Heart left ventricle (tissue), 16 donors: Measurements from ENCODE around the gene UST. TPM values are rescaled to one million over a fixed set of nuclear protein-coding genes. Genes with fewer than 3 reads are reported as not detected.

Experiments used
- ATAC-seq, 4 donors: fragments of 200-7000 bp; cut with Tn5 transposase; one replicate each; pipeline ENCODE4 v1.9.1; 2020 to 2022; ENCODE audit warnings: moderate library complexity in 4 of 4, mild to moderate bottlenecking in 3 of 4, moderate number of reproducible peaks in 1 of 4
- DNase-seq, 5 donors: peaks; one replicate each; pipeline ENCODE4 v3.0.0-alpha.2; 2020
- H3K27ac ChIP-seq, 12 donors: fragments of 200-600 bp; sonication (generic) in 4 of 12; one replicate each; pipeline versions ENCODE4 v1.5.0 to v1.8.0; 2016 to 2022; ENCODE audit warnings: mild to moderate bottlenecking in 2 of 12
- H3K27me3 ChIP-seq, 9 donors: fragments of 200-600 bp; sonication (generic) in 2 of 9; one replicate each; pipeline versions ENCODE4 v1.5.1 to v1.8.0; 2016 to 2022; ENCODE audit warnings: mild to moderate bottlenecking in 3 of 9
- H3K36me3 ChIP-seq, 9 donors: fragments of 200-600 bp; sonication (generic) in 2 of 9; one replicate each; pipeline versions ENCODE4 v1.5.0 to v1.8.0; 2018 to 2022; ENCODE audit warnings: mild to moderate bottlenecking in 2 of 9
- H3K4me1 ChIP-seq, 12 donors: fragments of 200-600 bp; sonication (generic) in 4 of 12; one replicate each; pipeline versions ENCODE4 v1.5.0 to v1.8.0; 2016 to 2022; ENCODE audit warnings: mild to moderate bottlenecking in 3 of 12
- H3K4me3 ChIP-seq, 12 donors: fragments of 200-600 bp; sonication (generic) in 4 of 12; one replicate each; pipeline versions ENCODE4 v1.5.0 to v1.8.0; 2017 to 2022; ENCODE audit warnings: mild to moderate bottlenecking in 9 of 12, moderate library complexity in 4 of 12
- H3K9me3 ChIP-seq, 12 donors: fragments of 200-600 bp; sonication (generic) in 4 of 12; one replicate each; pipeline versions ENCODE4 v1.5.0 to v1.8.0; 2016 to 2022; ENCODE audit warnings: mild to moderate bottlenecking in 1 of 12
- CTCF ChIP-seq, 12 donors: fragments of 200-600 bp; sonication (generic) in 4 of 12; IDR thresholded peaks; one replicate each; pipeline versions ENCODE4 v1.5.0 to v1.8.0; 2018 to 2022; ENCODE audit warnings: antibody characterized with exemption in 12 of 12, mild to moderate bottlenecking in 5 of 12
- POLR2A ChIP-seq, 2 donors: fragments of 450-650 bp; IDR thresholded peaks; one replicate each; pipeline ENCODE4 v1.6.1; 2017; ENCODE audit warnings: antibody characterized with exemption in 2 of 2, mild to moderate bottlenecking in 2 of 2, moderate library complexity in 2 of 2
- WGBS, 4 donors: extraction: QIAGEN DNeasy Blood & Tissue Kit in 2 of 4; methylation state at CpG; one replicate each; pipeline versions ENCODE4 v1.1.5 to v1.1.7; 2013 to 2018; 5-methylcytosine and 5-hydroxymethylcytosine counted together
- intact Hi-C, 10 donors: fragments of 100-400 bp; cut with DNase I; formaldehyde crosslinking; loops; one replicate each; pipeline versions ENCODE4 v1.11.1 to v1.14.2; 2022
- long read RNA-seq, 3 donors: library from polyadenylated mRNA; unstranded; transcript quantifications; one replicate each; pipeline ENCODE4 v2.0.0, GENCODE V29; 2020 to 2021
- polyA plus RNA-seq, 2 donors: library from polyadenylated mRNA; stranded (reverse); fragments of 200-250 nt; gene quantifications; one replicate each; pipeline ENCODE4 v1.2.3, GENCODE V29; 2013
- total RNA-seq, 9 donors: library from RNA; depleted of rRNA in 2 of 9; stranded (reverse); fragments of >200 nt in 2 of 9; fragmentation: NEBNext Ultra II Directional in 3 of 9; extraction: Animal tissue kit (Norgen Biotek cat#: 25700) in 3 of 9; gene quantifications; one replicate each; pipeline versions ENCODE4 v1.1.0 to v1.2.4, GENCODE V29; 2016 to 2023
- donor health status: ischemic (EF 13 %, LVEDD 7.1; RV severe dilation, severe dysfunction).
- donor health status: healthy with polysubstance abuse.
- donor health status: DM: no; HTN: yes; CAD: no.
- donor health status: DM: no; HTN: no; CAD: no.
- donor health status: ischemic (EF 25% LVEDD 6.9; RV normal size, moderate dysfunction).
- donor health status: ischemic (EF 25% LVEDD 5.7; RV mildly dilated, moderate dysfunction).
- donor health status: healthy.
- donor health status: DM: yes; HTN: yes; CAD: no.
- donor health status: ischemic (EF 35%, LVEDD 5.7; RV mildly dilated, moderate dysfunction).
- donor health status: nonischemic (EF 11% LVEDD 7.7; RV severe dilation, severe dysfunction).
- donor health status: DM: yes; HTN: yes; CAD: no.
- donor health status: PGD.
- donor health status: ischemic (EF 29% LVEDD 5.4; RV normal size, mild dysfunction).
- donor health status: nonischemic (EF 23%, LVEDD 6.1; RV moderate dilation, normal function).

Gene UST
- total RNA-seq (1 to 10 TPM; 1.5 to 4.5 (median 2.7) TPM), polyA plus RNA-seq (1 to 10 TPM; 1.1 to 5.8 TPM)
- long read RNA-seq, donor 1, partial matches to known transcripts: 0 of 2 reads
- long read RNA-seq, donor 1, other reads (novel, unspliced or antisense): 2 of 2 reads
- long read RNA-seq, donor 2, full-length matches to known transcripts: 1 of 1 reads
- long read RNA-seq, donor 2, partial matches to known transcripts: 0 of 1 reads
- long read RNA-seq, donor 2, other reads (novel, unspliced or antisense): 0 of 1 reads
- long read RNA-seq, donor 3, full-length matches to known transcripts: 3 of 3 reads
- long read RNA-seq, donor 3, partial matches to known transcripts: 0 of 3 reads
- long read RNA-seq, donor 3, other reads (novel, unspliced or antisense): 0 of 3 reads

- Histone ChIP-seq H3K27me3 (peaks cover 0 to 17% (median 0%) of the 10 kb centered on the region in 9 donors), H3K4me3 (peak within 1 kb of the TSS; percentile 51 to 91 (median 74)), H3K27ac (peak within 1 kb of the TSS; percentile 58 to 87 (median 82)), H3K4me1 (peaks cover 0 to 24% (median 8%) of the 10 kb centered on the region in 12 donors), H3K36me3 (no peaks in the 10 kb centered on the region), H3K9me3 (no peaks in the 10 kb centered on the region)
- TF ChIP-seq CTCF (IDR thresholded peaks at IDR 0.05): peak in 9 of 12 donors; percentile 20 to 60 (median 43)
- peak in 1 of 2 donors; percentile 44 for TF ChIP-seq POLR2A (IDR thresholded peaks at IDR 0.05)
- WGBS, 4 donors: 1% methylated on average over 39 to 50 of the region's 50 CpGs
- peak; percentile 89 to 92 (median 90) for ATAC-seq
- intact Hi-C loops: loop anchor here in 8 of 10 donors (1.0 to 10.0 kb wide), 7 partner anchors 128 to 202 kb away; no protein-coding TSS in a partner anchor
- DNase-seq: peak; percentile 80 to 87 (median 83)
Observed at GRCh38 chr6:148746363-148747144, at the start of gene UST. TSS of gene UST (plus strand) at chr6:148747030. CDS start at chr6:148747431, 401 bp downstream.

- peaks cover 0 to 11% (median 2%) of the 10 kb centered on the region in 12 donors for H3K9me3 ChIP-seq
- DNase-seq (no peak), ATAC-seq (no peak)
- intact Hi-C loops: no loop called here
- 91 to 98% (median 97%) methylated on average over 2 to 26 of the region's 26 CpGs for WGBS, 4 donors
- no peaks in the 10 kb centered on the region for H3K36me3 ChIP-seq
- no peaks in the 10 kb centered on the region for H3K27me3 ChIP-seq
- TF ChIP-seq CTCF (IDR thresholded peaks at IDR 0.05) (no peak), POLR2A (IDR thresholded peaks at IDR 0.05) (no peak)
- H3K27ac ChIP-seq: no peak overlapping the region
- H3K4me1 ChIP-seq: peaks cover 0 to 18% (median 0%) of the 10 kb centered on the region in 12 donors
- H3K4me3 ChIP-seq: no peak overlapping the region
Observed at GRCh38 chr6:148697895-148698440, 48.9 kb upstream of the UST start.

- Histone ChIP-seq H3K27ac (no peak overlapping the region), H3K36me3 (no peaks in the 10 kb centered on the region), H3K4me1 (peaks cover 0 to 18% (median 0%) of the 10 kb centered on the region in 12 donors), H3K27me3 (no peaks in the 10 kb centered on the region), H3K9me3 (peaks cover 0 to 15% (median 2%) of the 10 kb centered on the region in 12 donors), H3K4me3 (no peak overlapping the region)
- ATAC-seq (no peak), DNase-seq (no peak)
- intact Hi-C loops: no loop called here
- no peak for TF ChIP-seq POLR2A (IDR thresholded peaks at IDR 0.05)
- no peak for TF ChIP-seq CTCF (IDR thresholded peaks at IDR 0.05)
- 92 to 97% (median 95%) methylated on average over 5 to 27 of the region's 27 CpGs for WGBS, 4 donors
Observed at GRCh38 chr6:148698671-148699180, 48.1 kb upstream of the UST start.
